Epithelial cell of proximal tubule (primary cell): ENCODE measurements around the gene TENM4. TPM values are rescaled to one million over a fixed set of nuclear protein-coding genes. Genes with fewer than 3 reads are reported as not detected.

Experiments
- DNase-seq: peaks from one replicate; pipeline ENCODE4 v3.0.0-alpha.2; 2011; ENCODE audit warnings: low read depth
- H3K4me3 ChIP-seq: 2 replicates; pipeline ENCODE4 v1.5.1; 2011; ENCODE audit warnings: low read depth, mild to moderate bottlenecking, low read length
- total RNA-seq: library from RNA; depleted of rRNA; stranded (reverse); fragments of >200 nt; gene quantifications from 2 replicates; pipeline ENCODE4 v1.2.3, GENCODE V29; 2015
- TF ChIP-seq, protein P1 (sequence below): conservative IDR thresholded peaks from 2 replicates; pipeline ENCODE4 v1.5.1; 2012; ENCODE audit warnings: low read depth, mild to moderate bottlenecking, low read length

Gene TENM4
- total RNA-seq, 1 donor from 2014 or later, result 22.2 TPM

DNA sequence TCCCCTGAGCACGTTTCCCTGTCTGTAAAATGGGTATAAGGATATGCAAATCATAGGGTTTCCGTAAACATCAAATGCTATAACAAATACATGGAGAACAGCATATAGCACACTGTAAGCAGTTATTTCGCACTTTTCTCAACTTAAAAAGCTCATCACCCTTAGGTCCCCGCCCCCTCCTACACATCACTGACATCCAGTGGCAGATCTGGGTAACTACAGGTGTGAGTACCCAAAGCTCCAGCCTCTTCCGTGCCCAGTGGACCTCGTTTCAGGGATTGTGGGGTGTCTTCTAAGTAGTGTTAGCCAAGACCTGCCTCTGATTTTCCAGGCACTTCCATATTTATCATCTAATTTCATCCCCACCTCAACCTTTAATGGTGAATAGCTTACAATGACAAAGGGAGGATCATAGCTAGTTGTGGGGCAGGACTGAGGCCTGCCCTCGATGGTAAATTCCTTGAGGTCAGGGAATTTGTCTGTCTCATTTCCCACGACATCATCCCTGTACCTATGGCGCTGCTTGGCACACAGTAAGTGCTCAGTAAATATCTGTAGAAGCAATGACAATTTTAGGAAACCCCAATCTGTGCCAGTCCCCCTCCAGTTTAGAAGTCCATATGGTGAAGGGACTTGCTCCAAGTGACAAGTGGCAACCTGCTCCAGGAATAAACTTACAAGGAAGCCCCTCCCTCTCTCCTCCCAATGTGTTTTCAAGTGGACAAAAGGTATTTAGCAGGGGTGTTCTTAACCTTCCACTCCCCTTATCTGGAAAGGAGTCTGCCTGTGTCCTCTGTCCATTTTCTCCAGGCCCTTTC is 340.5 kb downstream of the TENM4 start:
- no peak for DNase-seq
- H3K4me3 ChIP-seq, result no peak overlapping the region
- TF ChIP-seq, protein P1, sequence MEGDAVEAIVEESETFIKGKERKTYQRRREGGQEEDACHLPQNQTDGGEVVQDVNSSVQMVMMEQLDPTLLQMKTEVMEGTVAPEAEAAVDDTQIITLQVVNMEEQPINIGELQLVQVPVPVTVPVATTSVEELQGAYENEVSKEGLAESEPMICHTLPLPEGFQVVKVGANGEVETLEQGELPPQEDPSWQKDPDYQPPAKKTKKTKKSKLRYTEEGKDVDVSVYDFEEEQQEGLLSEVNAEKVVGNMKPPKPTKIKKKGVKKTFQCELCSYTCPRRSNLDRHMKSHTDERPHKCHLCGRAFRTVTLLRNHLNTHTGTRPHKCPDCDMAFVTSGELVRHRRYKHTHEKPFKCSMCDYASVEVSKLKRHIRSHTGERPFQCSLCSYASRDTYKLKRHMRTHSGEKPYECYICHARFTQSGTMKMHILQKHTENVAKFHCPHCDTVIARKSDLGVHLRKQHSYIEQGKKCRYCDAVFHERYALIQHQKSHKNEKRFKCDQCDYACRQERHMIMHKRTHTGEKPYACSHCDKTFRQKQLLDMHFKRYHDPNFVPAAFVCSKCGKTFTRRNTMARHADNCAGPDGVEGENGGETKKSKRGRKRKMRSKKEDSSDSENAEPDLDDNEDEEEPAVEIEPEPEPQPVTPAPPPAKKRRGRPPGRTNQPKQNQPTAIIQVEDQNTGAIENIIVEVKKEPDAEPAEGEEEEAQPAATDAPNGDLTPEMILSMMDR, result peak; percentile 83

DNA sequence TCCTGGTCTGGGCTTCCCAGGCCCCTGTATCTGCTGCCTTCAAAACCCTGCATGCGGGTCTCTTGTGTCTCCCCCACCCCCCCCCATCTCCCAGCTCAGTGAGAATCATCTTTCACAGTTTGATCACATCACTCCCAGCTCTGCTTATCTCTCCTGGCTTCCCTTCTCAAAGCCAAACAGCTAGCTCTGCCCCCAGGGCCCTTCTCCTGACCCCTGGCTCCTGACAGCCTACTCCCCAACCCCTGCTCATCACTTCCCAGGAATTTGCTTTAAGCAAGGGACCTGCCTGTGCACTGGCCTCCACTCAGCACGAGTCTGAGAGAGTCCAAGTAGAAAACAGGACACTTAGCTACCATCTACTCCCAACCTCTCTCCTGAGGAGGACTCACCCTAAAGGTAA is 342.7 kb downstream of the TENM4 start:
- H3K4me3 ChIP-seq, result no peak overlapping the region
- no peak for DNase-seq
- TF ChIP-seq, protein P1, result no peak

DNA sequence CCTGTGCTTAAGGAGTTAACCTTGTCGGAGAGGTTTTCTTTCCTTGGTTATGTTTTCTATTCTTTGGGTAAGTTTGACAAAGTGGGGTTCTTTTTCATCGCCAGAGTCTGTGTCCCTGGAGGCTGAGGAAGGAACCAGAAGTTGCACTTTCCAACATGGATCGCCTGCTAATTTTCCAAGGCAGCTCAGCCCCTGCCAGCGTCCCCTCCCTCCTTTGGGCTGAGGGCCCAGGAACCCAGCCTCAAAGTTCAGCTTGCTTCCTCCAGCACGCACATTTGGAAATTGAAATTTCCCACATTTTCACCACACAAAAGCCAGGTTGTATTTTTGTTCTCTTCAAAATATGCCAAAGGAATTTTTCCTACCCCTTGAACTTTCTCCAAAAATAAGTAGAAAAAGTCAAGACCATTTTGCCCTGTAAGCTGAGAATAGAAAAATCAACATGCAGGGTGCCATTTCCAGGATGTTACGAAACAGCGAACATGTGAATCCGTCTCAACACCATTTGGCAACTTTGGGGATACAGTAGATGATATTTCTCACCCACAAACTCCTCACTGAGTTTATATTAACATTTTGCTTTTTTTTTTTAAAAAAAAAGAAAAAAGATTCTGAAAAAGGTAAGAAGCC is 343.5 kb downstream of the TENM4 start:
- no peak for DNase-seq
- TF ChIP-seq, protein P1, result no peak
- no peak overlapping the region for H3K4me3 ChIP-seq

GRCh38 chr11:79095424-79095823 is 345.4 kb downstream of the TENM4 start:
- DNase-seq, result no peak
- H3K4me3 ChIP-seq, result no peak overlapping the region
- TF ChIP-seq, protein P1, result no peak

- DNase-seq, result no peak
- TF ChIP-seq, protein P1, result no peak
- no peak overlapping the region for H3K4me3 ChIP-seq
Measured at GRCh38 chr11:79094616-79095015, 346.2 kb downstream of the TENM4 start.

GRCh38 chr11:79092791-79093353 is 348.0 kb downstream of the TENM4 start:
- TF ChIP-seq, protein P1, result no peak
- DNase-seq, result peak; percentile 100
- H3K4me3 ChIP-seq, result peak overlapping the region; percentile 29
